ENCODE data around the gene CCDC32.

GRCh38 chr15:40593165-40593564 lies 28.3 kb upstream of the CCDC32 start:
- TF ChIP-seq GABPB1 (CRISPR knock-in tag; IDR thresholded peaks at IDR 0.05) (no peak), NFE2L1 (CRISPR knock-in tag; IDR thresholded peaks at IDR 0.05) (no peak), CTCF (IDR thresholded peaks at IDR 0.05) (no peak), ZBTB21 (CRISPR knock-in tag; IDR thresholded peaks at IDR 0.05; ENCODE audit: borderline replicate concordance) (no peak), NFATC4 (CRISPR knock-in tag; IDR thresholded peaks at IDR 0.05) (no peak), ESRRA (CRISPR knock-in tag; IDR thresholded peaks at IDR 0.05; ENCODE audit: borderline replicate concordance) (no peak), TEAD4 (CRISPR knock-in tag; IDR thresholded peaks at IDR 0.05) (no peak)
